Brain microvascular endothelial cell (primary cell): Measurements from ENCODE around the gene PRDM16.

Experiments used
- DNase-seq: peaks from one replicate; pipeline ENCODE4 v3.0.0-alpha.2; 2020
- H3K27ac ChIP-seq: fragments of 250-450 bp; sonication (Bioruptor Pico); 2 replicates; pipeline ENCODE4 v1.5.1; 2020; ENCODE audit warnings: mild to moderate bottlenecking, moderate library complexity
- H3K27me3 ChIP-seq: fragments of 250-450 bp; sonication (Bioruptor Pico); replicated peaks from 2 replicates; pipeline ENCODE4 v1.5.1; 2020; ENCODE audit warnings: mild to moderate bottlenecking
- H3K36me3 ChIP-seq: fragments of 250-450 bp; sonication (Bioruptor Pico); replicated peaks from 2 replicates; pipeline ENCODE4 v1.5.1; 2020; ENCODE audit warnings: mild to moderate bottlenecking
- H3K4me3 ChIP-seq: 2 replicates; pipeline ENCODE4 v1.5.1; 2011; ENCODE audit warnings: low read depth, mild to moderate bottlenecking, control low read depth, low read length, moderate library complexity
- CTCF ChIP-seq: IDR thresholded peaks from 2 replicates; pipeline ENCODE4 v1.5.1; 2011; ENCODE audit warnings: low read depth, mild to moderate bottlenecking, moderate library complexity, low read length, control low read depth, inconsistent platforms; ENCODE audit errors: missing control alignments
- in situ Hi-C: cut with HindIII; loops from 2 replicates; pipeline ENCODE4 v1.10.0; 2017; ENCODE audit warnings: low sequenced_read_pairs, low pct_ligation_motif_present

Gene PRDM16

GRCh38 chr1:3434406-3435110, 365.6 kb downstream of the PRDM16 start:
- Histone ChIP-seq H3K27me3 (no peaks in the 10 kb centered on the region), H3K27ac (no peak overlapping the region), H3K36me3 (no peaks in the 10 kb centered on the region), H3K4me3 (no peak overlapping the region)
- TF ChIP-seq CTCF: no peak
- no peak for DNase-seq
- in situ Hi-C loops: no loop called here

GRCh38 chr1:3435666-3436065, 366.7 kb downstream of the PRDM16 start:
- no peak for TF ChIP-seq CTCF
- in situ Hi-C loops: no loop called here
- DNase-seq: no peak
- Histone ChIP-seq H3K27me3 (peaks cover under 1% of the 10 kb centered on the region), H3K4me3 (no peak overlapping the region), H3K36me3 (no peaks in the 10 kb centered on the region), H3K27ac (no peak overlapping the region)

GRCh38 chr1:3436451-3436850, 367.4 kb downstream of the PRDM16 start:
- no peaks in the 10 kb centered on the region for H3K36me3 ChIP-seq
- H3K27ac ChIP-seq: no peak overlapping the region
- in situ Hi-C loops: no loop called here
- TF ChIP-seq CTCF: no peak
- DNase-seq: no peak
- H3K27me3 ChIP-seq: peaks cover 7% of the 10 kb centered on the region
- H3K4me3 ChIP-seq: no peak overlapping the region

GRCh38 chr1:3436901-3437300, 367.9 kb downstream of the PRDM16 start:
- no peak for DNase-seq
- no peak for TF ChIP-seq CTCF

GRCh38 chr1:3438661-3439180, 369.7 kb downstream of the PRDM16 start:
- no peak for DNase-seq
- Histone ChIP-seq H3K27me3 (peaks cover 14% of the 10 kb centered on the region), H3K36me3 (no peaks in the 10 kb centered on the region), H3K27ac (no peak overlapping the region), H3K4me3 (no peak overlapping the region)
- in situ Hi-C loops: no loop called here
- TF ChIP-seq CTCF: no peak

More at GRCh38 chr1:3436901-3437300, 367.9 kb downstream of the PRDM16 start:
- H3K4me3 ChIP-seq: no peak overlapping the region
- in situ Hi-C loops: no loop called here
- no peak overlapping the region for H3K27ac ChIP-seq
- H3K36me3 ChIP-seq: no peaks in the 10 kb centered on the region
- peaks cover 9% of the 10 kb centered on the region for H3K27me3 ChIP-seq
